Keratinocyte (primary cell): Measurements from ENCODE around the gene MINDY1. TPM values are rescaled to one million over a fixed set of nuclear protein-coding genes. Genes with fewer than 3 reads are reported as not detected.
A peak's percentile ranks its signal among the peaks of the same experiment; 100 is the strongest.

Experiments
- DNase-seq: peaks from one replicate; pipeline ENCODE4 v3.0.0-alpha.2; 2011; ENCODE audit warnings: low read depth, missing footprints, low spot score
- FAIRE-seq: peaks from 2 replicates; lab custom pipeline; 2011; peaks lifted over from hg19 to GRCh38; lab: Jason Lieb, UNC
- H2AFZ ChIP-seq: 2 replicates; pipeline ENCODE4 v1.6.0; 2012; ENCODE audit warnings: low read length, control low read depth, inconsistent platforms; ENCODE audit not compliant: control insufficient read depth
- H3K27ac ChIP-seq: 2 replicates; pipeline ENCODE4 v1.5.1; 2011; ENCODE audit warnings: low read length; ENCODE audit not compliant: control insufficient read depth, insufficient read depth
- H3K27me3 ChIP-seq: 3 replicates; pipeline ENCODE4 v1.6.0; 2011; ENCODE audit warnings: low read length; ENCODE audit not compliant: control insufficient read depth, insufficient read depth; ENCODE audit errors: extremely low read depth
- H3K36me3 ChIP-seq, 2 experiments: 2 replicates in 1 of 2; 3 replicates in 1 of 2; pipeline ENCODE4 v1.5.1; 2011; ENCODE audit warnings: low read length in 2 of 2, mild to moderate bottlenecking in 1 of 2; ENCODE audit not compliant: control insufficient read depth in 2 of 2, insufficient read depth in 2 of 2; ENCODE audit errors: extremely low read depth in 1 of 2
- H3K4me1 ChIP-seq: 3 replicates; pipeline ENCODE4 v1.5.1; 2011; ENCODE audit warnings: low read length; ENCODE audit not compliant: control insufficient read depth, insufficient read depth; ENCODE audit errors: extremely low read depth
- H3K4me2 ChIP-seq: 3 replicates; pipeline ENCODE4 v1.6.0; 2011; ENCODE audit warnings: low read depth, low read length; ENCODE audit not compliant: control insufficient read depth, insufficient read depth; ENCODE audit errors: extremely low read depth
- H3K4me3 ChIP-seq, 3 experiments: fragments of 200-600 bp in 1 of 3; sonication (generic) in 1 of 3; 2 replicates in 2 of 3; 3 replicates in 1 of 3; pipeline ENCODE4 v1.5.1; 2011 to 2016; ENCODE audit warnings: low read length in 3 of 3, mild to moderate bottlenecking in 3 of 3, control low read depth in 2 of 3, inconsistent platforms in 1 of 3, low read depth in 1 of 3, mixed read lengths in 1 of 3, mixed run types in 1 of 3, moderate library complexity in 1 of 3; ENCODE audit not compliant: control insufficient read depth in 2 of 3, insufficient read depth in 2 of 3; ENCODE audit errors: extremely low read depth in 1 of 3
- H3K79me2 ChIP-seq: 2 replicates; pipeline ENCODE4 v1.6.0; 2012; ENCODE audit warnings: low read length; ENCODE audit not compliant: control insufficient read depth, insufficient read depth
- H3K9ac ChIP-seq: 3 replicates; pipeline ENCODE4 v1.6.0; 2011; ENCODE audit warnings: low read length; ENCODE audit not compliant: control insufficient read depth, insufficient read depth; ENCODE audit errors: extremely low read depth
- H3K9me1 ChIP-seq: 3 replicates; pipeline ENCODE4 v1.6.0; 2011; ENCODE audit warnings: low read length; ENCODE audit not compliant: control insufficient read depth, insufficient read depth; ENCODE audit errors: extremely low read depth
- H3K9me3 ChIP-seq: 2 replicates; pipeline ENCODE4 v1.5.1; 2012; ENCODE audit warnings: low read depth, low read length; ENCODE audit not compliant: control insufficient read depth
- H4K20me1 ChIP-seq: 3 replicates; pipeline ENCODE4 v1.6.0; 2011; ENCODE audit warnings: low read length; ENCODE audit not compliant: control insufficient read depth, insufficient read depth; ENCODE audit errors: extremely low read depth
- EZH2 ChIP-seq: IDR thresholded peaks from one replicate; pipeline ENCODE4 v1.6.1; 2012; ENCODE audit warnings: inconsistent platforms, mild to moderate bottlenecking, low read length, moderate library complexity
- dilution Hi-C: fragments of 300-500 bp; cut with MboI; formaldehyde crosslinking; loops from one replicate; pipeline ENCODE4 v1.7.0; 2020; ENCODE audit warnings: low sequenced_read_pairs; ENCODE audit not compliant: extremely low pct_ligation_motif_present
- polyA plus RNA-seq, 5 experiments: library from polyadenylated mRNA; depleted of rRNA in 3 of 5; stranded (reverse) in 3 of 5; stranded (forward) in 1 of 5; unstranded in 1 of 5; fragments of >200 nt; gene quantifications; 1 replicate in 1 of 5; 2 replicates in 3 of 5; 3 replicates in 1 of 5; pipeline versions ENCODE4 v1.2.1 to v1.2.3, GENCODE V29; 2011 to 2012; ENCODE audit warnings: missing spikeins in 2 of 5, low read depth in 1 of 5, low replicate concordance in 1 of 5
- TF ChIP-seq, protein P1 (sequence below), 3 experiments: IDR thresholded peaks in 1 of 3; conservative IDR thresholded peaks in 1 of 3; optimal IDR thresholded peaks in 1 of 3; 2 replicates in 2 of 3; 3 replicates in 1 of 3; pipeline versions ENCODE3 to v1.5.1; 2011; ENCODE audit warnings: low read length in 3 of 3, mild to moderate bottlenecking in 3 of 3, moderate library complexity in 2 of 3, control low read depth in 1 of 3, inconsistent platforms in 1 of 3; ENCODE audit not compliant: insufficient read depth in 2 of 3; ENCODE audit errors: extremely low read depth in 1 of 3

Gene MINDY1
- polyA plus RNA-seq, 1 donor (not counting 4 experiments of a cell fraction or from before 2014, with no cell fraction given): 11.2 TPM

DNA sequence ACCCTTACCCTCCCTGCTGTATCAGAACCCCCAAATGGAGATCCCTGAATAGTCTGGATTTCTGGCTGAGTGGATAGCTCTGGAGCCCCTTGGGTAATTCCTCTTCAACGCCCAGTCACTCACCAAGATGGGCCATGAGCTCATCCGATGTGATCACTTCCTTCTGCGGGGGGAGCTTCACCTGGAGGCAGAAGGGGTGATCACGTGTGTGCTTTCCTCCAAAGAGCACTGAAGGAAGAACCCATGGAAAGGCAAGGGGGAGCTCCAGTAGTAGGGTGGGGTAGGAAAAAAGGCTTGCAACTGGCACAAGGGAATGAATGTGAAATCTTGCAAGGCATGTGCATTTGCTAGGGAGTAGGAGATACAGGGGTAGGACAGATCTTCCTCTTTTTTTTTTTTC is 5.1 kb downstream of the MINDY1 start:
- TF ChIP-seq, protein P1, sequence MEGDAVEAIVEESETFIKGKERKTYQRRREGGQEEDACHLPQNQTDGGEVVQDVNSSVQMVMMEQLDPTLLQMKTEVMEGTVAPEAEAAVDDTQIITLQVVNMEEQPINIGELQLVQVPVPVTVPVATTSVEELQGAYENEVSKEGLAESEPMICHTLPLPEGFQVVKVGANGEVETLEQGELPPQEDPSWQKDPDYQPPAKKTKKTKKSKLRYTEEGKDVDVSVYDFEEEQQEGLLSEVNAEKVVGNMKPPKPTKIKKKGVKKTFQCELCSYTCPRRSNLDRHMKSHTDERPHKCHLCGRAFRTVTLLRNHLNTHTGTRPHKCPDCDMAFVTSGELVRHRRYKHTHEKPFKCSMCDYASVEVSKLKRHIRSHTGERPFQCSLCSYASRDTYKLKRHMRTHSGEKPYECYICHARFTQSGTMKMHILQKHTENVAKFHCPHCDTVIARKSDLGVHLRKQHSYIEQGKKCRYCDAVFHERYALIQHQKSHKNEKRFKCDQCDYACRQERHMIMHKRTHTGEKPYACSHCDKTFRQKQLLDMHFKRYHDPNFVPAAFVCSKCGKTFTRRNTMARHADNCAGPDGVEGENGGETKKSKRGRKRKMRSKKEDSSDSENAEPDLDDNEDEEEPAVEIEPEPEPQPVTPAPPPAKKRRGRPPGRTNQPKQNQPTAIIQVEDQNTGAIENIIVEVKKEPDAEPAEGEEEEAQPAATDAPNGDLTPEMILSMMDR (optimal IDR thresholded peaks at IDR 0.05 in 1 of 3, IDR thresholded peaks at IDR 0.05 in 1 of 3, conservative IDR thresholded peaks at IDR 0.05 in 1 of 3; ENCODE audit: extremely low read depth in 1 of 3, insufficient read depth in 2 of 3, low read length in 3 of 3): no peak
- no peak for TF ChIP-seq EZH2
- H3K27ac ChIP-seq: no peak overlapping the region
- no peaks in the 10 kb centered on the region for H4K20me1 ChIP-seq
- peaks cover 30% of the 10 kb centered on the region for H3K4me1 ChIP-seq
- H3K9me1 ChIP-seq: no peaks in the 10 kb centered on the region
- no peaks in the 10 kb centered on the region for H3K27me3 ChIP-seq
- dilution Hi-C loops: no loop called here
- DNase-seq: no peak
- H3K9ac ChIP-seq: no peak overlapping the region
- H3K9me3 ChIP-seq: no peaks in the 10 kb centered on the region
- no peak overlapping the region for H3K4me3 ChIP-seq
- peak; percentile 9 for FAIRE-seq
- no peak overlapping the region for H2AFZ ChIP-seq
- no peak overlapping the region for H3K4me2 ChIP-seq
- peaks cover 0 to 2% of the 10 kb centered on the region in 2 experiments for H3K36me3 ChIP-seq
- H3K79me2 ChIP-seq: no peaks in the 10 kb centered on the region

DNA sequence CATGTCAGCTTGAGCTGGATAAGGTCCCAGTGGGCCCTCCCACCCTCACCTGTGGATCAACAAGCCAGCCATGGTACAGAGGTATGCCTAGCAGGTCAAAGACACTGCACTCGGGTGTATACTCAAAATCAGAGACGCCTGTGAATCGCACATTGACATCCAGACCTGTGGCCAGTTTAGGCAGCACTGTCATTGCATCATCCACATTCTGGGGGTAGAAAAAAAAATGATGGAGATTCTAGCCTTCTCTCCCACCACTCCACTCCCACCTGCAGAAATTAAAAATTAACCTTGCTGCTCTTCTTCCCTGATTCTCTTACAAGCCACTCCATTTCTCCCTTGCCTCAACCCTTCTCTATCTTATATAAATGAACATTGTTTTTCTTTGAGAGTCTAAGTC is 6.3 kb downstream of the MINDY1 start:
- no peak overlapping the region for H3K27ac ChIP-seq
- FAIRE-seq (no peak), DNase-seq (no peak)
- no peaks in the 10 kb centered on the region for H3K27me3 ChIP-seq
- H3K4me1 ChIP-seq: peaks cover 21% of the 10 kb centered on the region
- no peaks in the 10 kb centered on the region for H3K79me2 ChIP-seq
- dilution Hi-C loops: no loop called here
- H3K36me3 ChIP-seq: peaks cover 0 to 2% of the 10 kb centered on the region in 2 experiments
- no peaks in the 10 kb centered on the region for H3K9me3 ChIP-seq
- TF ChIP-seq EZH2: no peak
- TF ChIP-seq, protein P1 (optimal IDR thresholded peaks at IDR 0.05 in 1 of 3, IDR thresholded peaks at IDR 0.05 in 1 of 3, conservative IDR thresholded peaks at IDR 0.05 in 1 of 3; ENCODE audit: extremely low read depth in 1 of 3, insufficient read depth in 2 of 3, low read length in 3 of 3): no peak
- no peak overlapping the region for H3K4me3 ChIP-seq
- H3K4me2 ChIP-seq: no peak overlapping the region
- no peak overlapping the region for H3K9ac ChIP-seq
- no peak overlapping the region for H2AFZ ChIP-seq
- H4K20me1 ChIP-seq: no peaks in the 10 kb centered on the region
- H3K9me1 ChIP-seq: no peaks in the 10 kb centered on the region
